Limb (tissue), 2 donors: ENCODE results near the gene NCOA3.
"Not testable (repeated sequence)": the region's sequence is repeated elsewhere in the genome, so short reads cannot be mapped to it uniquely, and the experiment has no call there.

Source experiments
- DNase-seq, 2 donors: peaks; one replicate each; pipeline ENCODE4 v3.0.0-alpha.2; 2016; ENCODE audit errors: extremely low spot score in 2 of 2

The NCOA3 gene

GRCh38 chr20:47535994-47536393 is 34.3 kb downstream of the NCOA3 start:
- no peak for DNase-seq

DNA sequence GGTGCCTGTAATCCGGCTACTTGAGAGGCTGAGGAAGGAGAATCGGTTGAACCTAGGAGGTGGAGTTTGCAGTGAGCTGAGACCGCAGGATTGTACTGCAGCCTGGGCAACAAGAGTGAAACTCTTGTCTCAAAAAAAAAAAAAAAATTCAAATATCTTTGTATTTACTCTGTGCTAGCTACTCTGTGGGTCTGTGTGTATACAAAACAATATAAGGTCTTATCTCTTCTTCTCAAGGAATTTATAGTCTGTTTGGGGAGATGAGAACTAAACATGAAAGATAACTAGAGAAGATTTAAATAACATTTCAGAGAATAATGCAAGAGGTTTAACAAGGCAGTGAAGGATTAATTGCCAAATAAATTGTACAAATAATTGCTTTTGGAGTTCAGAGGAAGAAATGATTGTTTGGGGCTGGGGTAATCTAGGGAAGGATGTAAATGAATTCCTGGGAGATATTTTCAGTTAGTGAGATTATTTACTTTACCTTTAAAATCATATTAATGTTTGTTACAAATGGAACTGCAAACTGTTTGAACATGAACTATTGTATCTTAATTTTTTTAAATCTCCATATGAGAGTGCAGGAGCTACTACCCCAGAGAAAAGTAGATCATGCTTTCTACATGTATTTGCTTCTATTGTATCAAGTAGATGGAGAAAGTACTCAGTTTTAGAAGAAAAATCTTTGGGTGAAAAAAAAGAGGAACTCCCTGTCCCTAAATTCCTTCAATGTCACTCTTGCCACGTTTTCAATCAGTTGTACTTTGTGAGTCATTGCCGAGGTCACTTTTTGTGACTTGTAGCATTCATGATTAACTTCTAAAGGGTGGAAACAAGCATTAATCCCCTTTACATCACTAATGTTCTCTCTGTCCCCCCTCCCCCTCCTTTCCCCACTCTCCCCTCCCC is 39.0 kb downstream of the NCOA3 start:
- no peak for DNase-seq

GRCh38 chr20:47541355-47541922 is 39.8 kb downstream of the NCOA3 start:
- no peak for DNase-seq

- DNase-seq: no peak
Measured at GRCh38 chr20:47543006-47543431, 41.3 kb downstream of the NCOA3 start.

DNA sequence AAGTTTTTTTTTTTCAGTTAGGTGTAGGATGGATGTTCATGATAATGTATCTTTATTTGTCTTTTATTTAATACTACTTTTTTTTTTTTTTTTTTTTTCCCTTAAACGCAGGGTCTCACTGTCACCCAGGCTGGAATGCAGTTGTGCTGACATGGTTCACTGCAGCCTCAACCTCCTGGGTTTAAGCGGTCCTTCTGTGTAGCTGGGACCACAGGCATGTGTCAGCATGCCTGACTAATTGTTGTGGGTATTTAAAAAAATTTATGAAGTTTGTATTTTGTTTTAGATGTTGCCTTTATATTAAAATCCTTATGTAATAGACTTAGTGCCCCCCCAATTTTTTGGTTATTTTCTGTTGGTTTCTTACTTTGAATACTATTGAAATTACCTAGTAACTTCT is 42.6 kb downstream of the NCOA3 start:
- no peak for DNase-seq

DNA sequence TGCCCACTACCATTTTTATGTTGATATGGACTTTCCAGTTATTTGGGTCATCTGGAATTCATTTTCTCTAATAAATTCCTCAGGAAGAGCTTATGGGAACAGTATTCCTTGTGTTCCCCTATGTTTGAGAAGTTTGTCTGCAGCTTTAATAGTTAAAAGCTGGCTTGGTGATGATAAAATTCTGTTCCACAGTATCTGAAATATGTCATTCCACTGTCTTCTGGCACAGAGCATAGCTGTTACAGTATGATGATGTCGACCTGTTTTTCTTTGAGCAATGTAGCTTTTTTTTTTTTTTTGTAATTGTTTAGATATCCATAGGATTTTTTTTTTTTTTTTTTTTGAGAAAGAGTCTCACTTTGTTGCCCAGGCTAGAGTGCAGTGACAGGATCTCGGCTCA is 43.2 kb downstream of the NCOA3 start:
- no peak for DNase-seq

GRCh38 chr20:47545499-47545898 is 43.8 kb downstream of the NCOA3 start:
- no peak for DNase-seq

GRCh38 chr20:47546184-47547033 is 44.7 kb downstream of the NCOA3 start:
- no peak for DNase-seq

- no peak for DNase-seq
Measured at GRCh38 chr20:47547034-47547387, 45.3 kb downstream of the NCOA3 start.

- no peak for DNase-seq
Measured at GRCh38 chr20:47549671-47550070, 48.0 kb downstream of the NCOA3 start.

- no peak for DNase-seq
Measured at GRCh38 chr20:47551222-47551621, 49.5 kb downstream of the NCOA3 start.

DNA sequence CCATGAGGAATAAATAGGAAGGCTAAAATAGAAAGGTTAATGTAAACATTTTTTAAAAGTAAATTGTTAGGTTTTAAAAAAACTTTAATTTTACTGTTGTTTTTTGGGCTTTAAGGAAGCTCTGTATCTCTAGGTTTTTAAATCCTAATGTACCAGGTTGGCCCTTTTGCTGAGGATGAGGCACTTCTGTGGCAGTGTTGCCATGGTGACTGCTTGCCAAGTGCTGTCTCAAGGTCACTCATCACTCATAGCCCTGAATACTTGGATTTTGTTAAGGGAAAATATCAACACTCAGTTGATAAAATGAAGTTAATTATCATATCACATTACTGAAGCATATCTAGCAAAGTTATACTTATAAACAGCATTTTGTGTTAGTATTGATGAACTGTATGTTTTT is 50.2 kb downstream of the NCOA3 start:
- DNase-seq: no peak

DNA sequence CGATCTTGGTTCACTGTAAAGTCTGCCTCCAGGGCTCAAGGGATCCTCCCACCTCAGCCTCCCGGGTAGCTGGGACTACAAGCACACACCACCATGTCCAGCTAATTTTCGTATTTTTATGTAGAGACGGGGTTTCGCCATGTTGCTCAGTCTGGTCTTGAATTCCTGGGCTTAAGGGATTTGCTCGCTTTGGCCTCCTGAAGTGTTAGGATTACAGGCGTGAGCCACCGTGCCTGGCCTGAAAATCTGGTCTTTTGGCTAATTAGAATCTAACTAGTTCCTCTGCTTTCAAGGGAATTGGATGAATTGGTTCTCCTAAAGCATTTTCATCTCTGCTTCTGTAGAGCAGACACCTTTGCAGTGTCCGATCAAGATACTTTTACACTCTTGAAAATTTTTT is 51.3 kb downstream of the NCOA3 start:
- no peak for DNase-seq

DNA sequence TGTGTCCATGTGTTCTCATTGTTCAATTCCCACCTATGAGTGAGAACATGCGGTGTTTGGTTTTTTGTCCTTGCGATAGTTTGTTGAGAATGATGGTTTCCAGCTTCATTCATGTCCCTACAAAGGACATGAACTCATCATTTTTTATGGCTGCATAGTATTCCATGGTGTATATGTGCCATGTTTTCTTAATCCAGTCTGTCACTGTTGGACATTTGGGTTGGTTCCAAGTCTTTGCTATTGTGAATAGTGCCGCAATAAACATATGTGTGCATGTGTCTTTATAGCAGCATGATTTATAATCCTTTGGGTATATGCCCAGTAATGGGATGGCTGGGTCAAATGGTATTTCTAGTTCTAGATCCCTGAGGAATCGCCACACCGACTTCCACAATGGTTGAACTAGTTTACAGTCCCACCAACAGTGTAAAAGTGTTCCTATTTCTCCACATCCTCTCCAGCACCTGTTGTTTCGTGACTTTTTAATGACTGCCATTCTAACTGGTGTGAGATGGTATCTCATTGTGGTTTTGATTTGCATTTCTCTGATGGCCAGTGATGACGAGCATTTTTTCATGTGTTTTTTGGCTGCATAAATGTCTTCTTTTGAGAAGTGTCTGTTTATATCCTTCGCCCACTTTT is 52.0 kb downstream of the NCOA3 start:
- not testable (repeated sequence) for DNase-seq

DNA sequence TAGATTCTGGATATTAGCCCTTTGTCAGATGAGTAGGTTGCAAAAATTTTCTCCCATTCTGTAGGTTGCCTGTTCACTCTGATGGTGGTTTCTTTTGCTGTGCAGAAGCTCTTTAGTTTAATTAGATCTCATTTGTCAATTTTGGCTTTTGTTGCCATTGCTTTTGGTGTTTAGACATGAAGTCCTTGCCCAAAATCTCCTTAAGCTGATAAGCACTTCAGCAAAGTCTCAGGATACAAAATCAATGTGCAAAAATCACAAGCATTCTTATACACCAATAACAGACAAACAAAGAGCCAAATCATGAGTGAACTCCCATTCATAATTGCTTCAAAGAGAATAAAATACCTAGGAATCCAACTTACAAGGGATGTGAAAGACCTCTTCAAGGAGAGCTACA is 52.6 kb downstream of the NCOA3 start:
- not testable (repeated sequence) for DNase-seq

- no peak for DNase-seq
Measured at GRCh38 chr20:47557218-47557617, 55.5 kb downstream of the NCOA3 start.

GRCh38 chr20:47557791-47558190 is 56.1 kb downstream of the NCOA3 start:
- DNase-seq: no peak

DNA sequence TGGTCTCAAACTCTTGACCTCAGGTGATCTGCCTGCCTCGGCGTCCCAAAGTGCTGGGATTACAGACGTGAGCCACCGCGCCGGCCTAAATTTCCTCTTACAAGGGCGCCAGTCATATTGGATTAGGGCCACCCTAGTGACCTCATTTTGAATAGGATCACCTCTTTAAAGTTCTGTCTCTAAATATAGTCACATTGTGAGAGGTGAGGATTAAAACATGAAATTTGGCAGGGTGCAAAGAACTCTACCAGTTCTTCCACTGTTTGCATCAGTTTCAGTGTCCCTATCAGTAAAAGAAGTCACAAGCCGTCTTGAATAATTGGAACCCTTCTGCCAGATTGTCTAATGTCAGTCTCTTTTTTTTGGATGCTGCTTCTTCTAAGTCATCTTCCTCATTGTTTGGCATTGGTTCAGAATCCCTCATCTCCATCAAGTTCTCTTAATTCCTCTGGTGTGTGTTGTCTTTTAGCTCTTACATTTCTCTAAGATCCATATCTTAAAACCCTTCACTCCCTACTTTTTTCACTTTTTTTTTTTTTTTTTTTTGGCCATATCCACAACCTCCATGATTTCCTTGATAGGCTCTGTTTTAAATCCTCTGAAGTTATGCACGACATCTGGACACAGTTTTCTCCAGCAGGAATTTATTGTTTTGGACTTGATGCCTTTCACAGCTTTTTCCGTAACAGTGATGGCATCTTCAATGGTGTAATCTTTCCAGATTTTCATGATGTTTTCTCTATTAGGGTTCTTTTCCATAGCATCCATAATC is 56.8 kb downstream of the NCOA3 start:
- DNase-seq: no peak

GRCh38 chr20:47559141-47559540 is 57.5 kb downstream of the NCOA3 start:
- no peak for DNase-seq

GRCh38 chr20:47561180-47561579 is 59.5 kb downstream of the NCOA3 start:
- DNase-seq: no peak
